MM.1S (cell line): ENCODE results near the gene SGPL1.

Experiments
- EZH2 ChIP-seq: fragments of 300-600 bp; sonication (generic); optimal IDR thresholded peaks from 2 replicates; pipeline ENCODE3; 2017; ENCODE audit warnings: low read depth, mild to moderate bottlenecking, antibody characterized with exemption, low read length, mixed read lengths
- TF ChIP-seq, protein P1 (sequence below): fragments of 300-600 bp; sonication (generic); IDR thresholded peaks from 2 replicates; pipeline ENCODE4 v1.5.1; 2016; ENCODE audit warnings: antibody characterized with exemption, low read length, mixed read lengths

DNA sequence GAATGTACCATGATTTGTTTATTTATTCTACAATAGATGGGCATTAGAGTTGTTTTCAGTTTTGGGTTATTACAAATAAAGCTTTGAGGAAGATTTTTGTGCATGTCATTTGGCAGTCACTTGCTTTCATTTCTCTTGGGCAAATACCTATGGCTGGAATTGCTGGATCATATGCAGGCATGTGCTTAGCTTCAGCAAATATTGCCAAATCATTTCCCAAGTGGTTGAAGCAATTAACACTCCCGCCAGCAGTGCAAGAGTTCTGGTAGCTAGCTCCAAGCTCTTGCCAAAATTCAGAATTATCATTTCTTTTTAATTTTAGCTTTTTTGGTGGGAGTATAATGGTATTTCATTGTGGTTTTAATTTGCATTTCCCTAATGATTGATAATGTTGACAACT lies 105.5 kb downstream of the SGPL1 start:
- no peak for TF ChIP-seq EZH2
- TF ChIP-seq, protein P1, sequence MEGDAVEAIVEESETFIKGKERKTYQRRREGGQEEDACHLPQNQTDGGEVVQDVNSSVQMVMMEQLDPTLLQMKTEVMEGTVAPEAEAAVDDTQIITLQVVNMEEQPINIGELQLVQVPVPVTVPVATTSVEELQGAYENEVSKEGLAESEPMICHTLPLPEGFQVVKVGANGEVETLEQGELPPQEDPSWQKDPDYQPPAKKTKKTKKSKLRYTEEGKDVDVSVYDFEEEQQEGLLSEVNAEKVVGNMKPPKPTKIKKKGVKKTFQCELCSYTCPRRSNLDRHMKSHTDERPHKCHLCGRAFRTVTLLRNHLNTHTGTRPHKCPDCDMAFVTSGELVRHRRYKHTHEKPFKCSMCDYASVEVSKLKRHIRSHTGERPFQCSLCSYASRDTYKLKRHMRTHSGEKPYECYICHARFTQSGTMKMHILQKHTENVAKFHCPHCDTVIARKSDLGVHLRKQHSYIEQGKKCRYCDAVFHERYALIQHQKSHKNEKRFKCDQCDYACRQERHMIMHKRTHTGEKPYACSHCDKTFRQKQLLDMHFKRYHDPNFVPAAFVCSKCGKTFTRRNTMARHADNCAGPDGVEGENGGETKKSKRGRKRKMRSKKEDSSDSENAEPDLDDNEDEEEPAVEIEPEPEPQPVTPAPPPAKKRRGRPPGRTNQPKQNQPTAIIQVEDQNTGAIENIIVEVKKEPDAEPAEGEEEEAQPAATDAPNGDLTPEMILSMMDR, result no peak
